ENCODE results near the gene SLIT3.

DNA sequence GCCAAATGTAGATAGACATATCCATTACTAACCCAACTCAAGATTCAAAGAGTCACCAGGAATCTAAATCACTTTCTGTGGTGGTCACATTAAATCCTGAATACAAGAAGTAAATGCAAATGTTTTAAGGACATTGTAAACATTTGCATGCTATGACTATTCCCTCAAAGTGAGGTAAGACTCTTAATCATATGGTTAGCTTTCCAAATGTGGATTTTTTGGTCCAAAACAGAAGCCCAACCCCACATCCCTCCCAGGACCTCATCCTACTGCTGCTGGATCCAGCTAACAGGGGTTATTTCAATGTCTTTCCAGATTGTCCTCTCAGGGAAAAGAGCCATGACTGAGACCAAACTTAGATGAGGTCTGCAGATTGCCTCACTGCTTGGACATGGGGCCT, 493.7 kb downstream of the SLIT3 start:
- TF ChIP-seq, protein P1, sequence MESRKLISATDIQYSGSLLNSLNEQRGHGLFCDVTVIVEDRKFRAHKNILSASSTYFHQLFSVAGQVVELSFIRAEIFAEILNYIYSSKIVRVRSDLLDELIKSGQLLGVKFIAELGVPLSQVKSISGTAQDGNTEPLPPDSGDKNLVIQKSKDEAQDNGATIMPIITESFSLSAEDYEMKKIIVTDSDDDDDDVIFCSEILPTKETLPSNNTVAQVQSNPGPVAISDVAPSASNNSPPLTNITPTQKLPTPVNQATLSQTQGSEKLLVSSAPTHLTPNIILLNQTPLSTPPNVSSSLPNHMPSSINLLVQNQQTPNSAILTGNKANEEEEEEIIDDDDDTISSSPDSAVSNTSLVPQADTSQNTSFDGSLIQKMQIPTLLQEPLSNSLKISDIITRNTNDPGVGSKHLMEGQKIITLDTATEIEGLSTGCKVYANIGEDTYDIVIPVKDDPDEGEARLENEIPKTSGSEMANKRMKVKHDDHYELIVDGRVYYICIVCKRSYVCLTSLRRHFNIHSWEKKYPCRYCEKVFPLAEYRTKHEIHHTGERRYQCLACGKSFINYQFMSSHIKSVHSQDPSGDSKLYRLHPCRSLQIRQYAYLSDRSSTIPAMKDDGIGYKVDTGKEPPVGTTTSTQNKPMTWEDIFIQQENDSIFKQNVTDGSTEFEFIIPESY (IDR thresholded peaks at IDR 0.05; ENCODE audit: borderline replicate concordance, low read depth) = no peak
- TF ChIP-seq, protein P2, sequence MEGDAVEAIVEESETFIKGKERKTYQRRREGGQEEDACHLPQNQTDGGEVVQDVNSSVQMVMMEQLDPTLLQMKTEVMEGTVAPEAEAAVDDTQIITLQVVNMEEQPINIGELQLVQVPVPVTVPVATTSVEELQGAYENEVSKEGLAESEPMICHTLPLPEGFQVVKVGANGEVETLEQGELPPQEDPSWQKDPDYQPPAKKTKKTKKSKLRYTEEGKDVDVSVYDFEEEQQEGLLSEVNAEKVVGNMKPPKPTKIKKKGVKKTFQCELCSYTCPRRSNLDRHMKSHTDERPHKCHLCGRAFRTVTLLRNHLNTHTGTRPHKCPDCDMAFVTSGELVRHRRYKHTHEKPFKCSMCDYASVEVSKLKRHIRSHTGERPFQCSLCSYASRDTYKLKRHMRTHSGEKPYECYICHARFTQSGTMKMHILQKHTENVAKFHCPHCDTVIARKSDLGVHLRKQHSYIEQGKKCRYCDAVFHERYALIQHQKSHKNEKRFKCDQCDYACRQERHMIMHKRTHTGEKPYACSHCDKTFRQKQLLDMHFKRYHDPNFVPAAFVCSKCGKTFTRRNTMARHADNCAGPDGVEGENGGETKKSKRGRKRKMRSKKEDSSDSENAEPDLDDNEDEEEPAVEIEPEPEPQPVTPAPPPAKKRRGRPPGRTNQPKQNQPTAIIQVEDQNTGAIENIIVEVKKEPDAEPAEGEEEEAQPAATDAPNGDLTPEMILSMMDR (IDR thresholded peaks at IDR 0.05) = no peak
- TF ChIP-seq GATA2 (CRISPR knock-in tag; IDR thresholded peaks at IDR 0.05) (no peak), TEAD4 (IDR thresholded peaks at IDR 0.05; ENCODE audit: borderline replicate concordance, insufficient read depth) (no peak), GABPA (IDR thresholded peaks at IDR 0.05; ENCODE audit: low read depth) (no peak)
- TF ChIP-seq, protein P3, sequence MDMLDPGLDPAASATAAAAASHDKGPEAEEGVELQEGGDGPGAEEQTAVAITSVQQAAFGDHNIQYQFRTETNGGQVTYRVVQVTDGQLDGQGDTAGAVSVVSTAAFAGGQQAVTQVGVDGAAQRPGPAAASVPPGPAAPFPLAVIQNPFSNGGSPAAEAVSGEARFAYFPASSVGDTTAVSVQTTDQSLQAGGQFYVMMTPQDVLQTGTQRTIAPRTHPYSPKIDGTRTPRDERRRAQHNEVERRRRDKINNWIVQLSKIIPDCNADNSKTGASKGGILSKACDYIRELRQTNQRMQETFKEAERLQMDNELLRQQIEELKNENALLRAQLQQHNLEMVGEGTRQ (IDR thresholded peaks at IDR 0.05; ENCODE audit: borderline replicate concordance, low read depth, low read length) = no peak

All from SK-N-SH (cell line).